HepG2 (cell line): ENCODE measurements around the gene AQP10. TPM values are rescaled to one million over a fixed set of nuclear protein-coding genes. Genes with fewer than 3 reads are reported as not detected.

Experiments used
- GABPA ChIP-seq, 2 experiments: IDR thresholded peaks; 2 replicates each; pipeline ENCODE4 v1.6.1; 2011 to 2016; ENCODE audit warnings: low read depth in 2 of 2, low read length in 1 of 2, missing biosample characterization in 1 of 2, missing genetic modification characterization in 1 of 2
- HIVEP1 ChIP-seq: sonication (generic); formaldehyde crosslinking; IDR thresholded peaks from 2 replicates; pipeline ENCODE4 v1.4.0; 2020; ENCODE audit warnings: mild to moderate bottlenecking, missing genetic modification reagents
- ISL2 ChIP-seq: sonication (generic); formaldehyde crosslinking; IDR thresholded peaks from 2 replicates; pipeline ENCODE4 v1.5.0; 2020; ENCODE audit warnings: missing genetic modification reagents
- MAF1 ChIP-seq: sonication (generic); formaldehyde crosslinking; IDR thresholded peaks from 2 replicates; pipeline ENCODE4 v1.5.0; 2020; ENCODE audit warnings: missing genetic modification reagents, borderline replicate concordance
- MAFK ChIP-seq, 2 experiments: IDR thresholded peaks in 1 of 2; conservative IDR thresholded peaks in 1 of 2; 2 replicates each; pipeline ENCODE4 v1.6.1; 2011; ENCODE audit warnings: improper control_type of control experiment in 2 of 2, low read length in 2 of 2
- PRPF4 ChIP-seq: fragments of 200-400 bp; formaldehyde crosslinking; IDR thresholded peaks from 2 replicates; pipeline ENCODE4 v1.6.1; 2016; ENCODE audit warnings: low read length, low read depth; ENCODE audit not compliant: poor library complexity, severe bottlenecking
- REXO4 ChIP-seq: sonication (generic); formaldehyde crosslinking; IDR thresholded peaks from 2 replicates; pipeline ENCODE4 v1.8.0; 2022; ENCODE audit warnings: missing genetic modification reagents, mild to moderate bottlenecking, borderline replicate concordance
- SNRNP70 ChIP-seq: fragments of 200-400 bp; formaldehyde crosslinking; IDR thresholded peaks from 2 replicates; pipeline ENCODE4 v1.6.1; 2017; ENCODE audit warnings: mild to moderate bottlenecking, low read depth, low read length, moderate library complexity
- SYNCRIP ChIP-seq: fragments of 200-400 bp; formaldehyde crosslinking; IDR thresholded peaks from 2 replicates; pipeline ENCODE4 v1.6.1; 2018; ENCODE audit warnings: mild to moderate bottlenecking, low read depth, low read length; ENCODE audit not compliant: insufficient read depth
- ZNF7 ChIP-seq: IDR thresholded peaks from 2 replicates; pipeline ENCODE4 v1.6.1; 2016; ENCODE audit warnings: missing biosample characterization, missing genetic modification reagents
- ZZZ3 ChIP-seq: sonication (generic); formaldehyde crosslinking; IDR thresholded peaks from 2 replicates; pipeline ENCODE4 v1.4.0; 2020; ENCODE audit warnings: missing genetic modification reagents, mild to moderate bottlenecking, borderline replicate concordance
- polyA plus RNA-seq, 8 experiments: library from polyadenylated mRNA; depleted of rRNA in 3 of 8; stranded (reverse) in 7 of 8; unstranded in 1 of 8; fragments of >200 nt; fragmentation: Illumina TruSeq in 4 of 8; extraction: Trizol in 4 of 8; gene quantifications; 2 replicates each; pipeline versions ENCODE4 v1.2.1 to v1.2.3, GENCODE V29; 2011 to 2016; ENCODE audit warnings: low read depth in 4 of 8, missing spikeins in 1 of 8, mixed read lengths in 1 of 8; ENCODE audit not compliant: insufficient read depth in 1 of 8
- total RNA-seq, 5 experiments: library from RNA; depleted of rRNA; stranded (reverse); fragments of >200 nt; fragmentation: Illumina TruSeq; extraction: Trizol; gene quantifications; 2 replicates each; pipeline ENCODE4 v1.2.3, GENCODE V29; 2016; ENCODE audit warnings: low read depth in 1 of 5
- TF ChIP-seq, protein P1 (sequence below): sonication (generic); formaldehyde crosslinking; IDR thresholded peaks from 2 replicates; pipeline ENCODE4 v1.4.0; 2020; ENCODE audit warnings: mild to moderate bottlenecking, missing genetic modification reagents
- TF ChIP-seq, protein P2 (sequence below): IDR thresholded peaks from 2 replicates; pipeline ENCODE4 v1.6.1; 2016
- TF ChIP-seq, protein P3 (sequence below): sonication (generic); formaldehyde crosslinking; IDR thresholded peaks from 2 replicates; pipeline ENCODE4 v1.8.0; 2022; ENCODE audit warnings: mild to moderate bottlenecking, missing genetic modification reagents, moderate library complexity
- TF ChIP-seq, protein P4 (sequence below): IDR thresholded peaks from 2 replicates; pipeline ENCODE4 v1.6.1; 2016; ENCODE audit warnings: mild to moderate bottlenecking, missing biosample characterization, missing genetic modification reagents
- TF ChIP-seq, protein P5 (sequence below): IDR thresholded peaks from 2 replicates; pipeline ENCODE4 v1.6.1; 2016; ENCODE audit warnings: low read depth
- TF ChIP-seq, protein P6 (sequence below): sonication (generic); formaldehyde crosslinking; IDR thresholded peaks from 2 replicates; pipeline ENCODE4 v1.5.0; 2020; ENCODE audit warnings: mild to moderate bottlenecking, missing genetic modification reagents
- TF ChIP-seq, protein P7 (sequence below): sonication (generic); formaldehyde crosslinking; IDR thresholded peaks from 2 replicates; pipeline ENCODE4 v1.4.0; 2020; ENCODE audit warnings: missing genetic modification reagents

The AQP10 gene
- total and polyA plus RNA-seq, 2 of the 13 experiments (the other 11 are each of a cell fraction or from before 2014, with no cell fraction given), result 0.30 TPM; not detected in 1

DNA sequence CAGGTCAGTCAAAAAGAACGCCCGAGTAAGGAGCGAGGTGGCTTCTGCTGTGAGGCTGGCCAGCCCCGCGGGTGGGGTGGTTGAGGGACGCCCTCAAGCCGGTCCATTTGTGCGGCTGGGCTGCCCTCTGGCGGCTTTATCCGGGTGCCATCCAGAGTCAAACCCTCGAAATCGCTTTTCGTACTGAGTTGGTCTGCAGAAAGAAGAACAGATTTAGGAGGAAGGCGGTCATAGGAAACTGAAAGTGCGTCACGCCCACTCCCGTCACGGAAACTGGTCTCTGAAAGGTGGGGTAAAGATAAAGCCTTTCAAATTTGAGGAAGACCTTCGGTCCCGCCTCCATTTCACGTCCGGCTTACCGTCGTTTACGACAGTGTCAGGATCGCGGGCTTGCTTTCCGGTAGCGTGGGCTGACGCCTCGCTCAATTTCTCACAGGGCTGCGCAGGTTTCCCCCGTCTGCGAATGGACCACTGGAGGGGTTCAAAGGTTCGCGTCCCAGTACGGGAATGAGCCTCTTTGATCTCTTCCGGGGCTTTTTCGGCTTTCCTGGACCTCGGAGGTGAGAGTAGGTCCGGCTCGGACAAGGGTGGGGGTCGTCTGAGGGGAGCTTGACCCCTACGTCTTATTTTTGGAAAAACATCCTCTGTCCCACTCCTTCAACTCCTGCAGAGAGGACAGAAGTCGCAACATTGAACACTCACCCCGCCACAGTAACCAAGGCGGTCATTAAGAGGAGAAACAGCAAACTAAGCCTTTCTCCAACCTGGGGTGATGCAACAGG, 48.5 kb upstream of the AQP10 start, which contains the start of gene HAX1 (continued):
- TF ChIP-seq PRPF4, result no peak
- TF ChIP-seq, protein P1, sequence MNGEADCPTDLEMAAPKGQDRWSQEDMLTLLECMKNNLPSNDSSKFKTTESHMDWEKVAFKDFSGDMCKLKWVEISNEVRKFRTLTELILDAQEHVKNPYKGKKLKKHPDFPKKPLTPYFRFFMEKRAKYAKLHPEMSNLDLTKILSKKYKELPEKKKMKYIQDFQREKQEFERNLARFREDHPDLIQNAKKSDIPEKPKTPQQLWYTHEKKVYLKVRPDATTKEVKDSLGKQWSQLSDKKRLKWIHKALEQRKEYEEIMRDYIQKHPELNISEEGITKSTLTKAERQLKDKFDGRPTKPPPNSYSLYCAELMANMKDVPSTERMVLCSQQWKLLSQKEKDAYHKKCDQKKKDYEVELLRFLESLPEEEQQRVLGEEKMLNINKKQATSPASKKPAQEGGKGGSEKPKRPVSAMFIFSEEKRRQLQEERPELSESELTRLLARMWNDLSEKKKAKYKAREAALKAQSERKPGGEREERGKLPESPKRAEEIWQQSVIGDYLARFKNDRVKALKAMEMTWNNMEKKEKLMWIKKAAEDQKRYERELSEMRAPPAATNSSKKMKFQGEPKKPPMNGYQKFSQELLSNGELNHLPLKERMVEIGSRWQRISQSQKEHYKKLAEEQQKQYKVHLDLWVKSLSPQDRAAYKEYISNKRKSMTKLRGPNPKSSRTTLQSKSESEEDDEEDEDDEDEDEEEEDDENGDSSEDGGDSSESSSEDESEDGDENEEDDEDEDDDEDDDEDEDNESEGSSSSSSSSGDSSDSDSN (CRISPR knock-in tag), result 0 out of 2 replicates have a peak, but pooled peaks have one; percentile 50
- TF ChIP-seq SYNCRIP, result no peak
- TF ChIP-seq, protein P2, sequence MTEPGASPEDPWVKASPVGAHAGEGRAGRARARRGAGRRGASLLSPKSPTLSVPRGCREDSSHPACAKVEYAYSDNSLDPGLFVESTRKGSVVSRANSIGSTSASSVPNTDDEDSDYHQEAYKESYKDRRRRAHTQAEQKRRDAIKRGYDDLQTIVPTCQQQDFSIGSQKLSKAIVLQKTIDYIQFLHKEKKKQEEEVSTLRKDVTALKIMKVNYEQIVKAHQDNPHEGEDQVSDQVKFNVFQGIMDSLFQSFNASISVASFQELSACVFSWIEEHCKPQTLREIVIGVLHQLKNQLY, result peak; percentile 52; the same call in 1 of the 2 replicates
- peak; percentile 91 for TF ChIP-seq HIVEP1 (CRISPR knock-in tag)
- TF ChIP-seq REXO4 (CRISPR knock-in tag), result no peak
- 0 out of 2 replicates have a peak, but pooled peaks have one; percentile 15 for TF ChIP-seq GABPA (IDR thresholded peaks at IDR 0.05; ENCODE audit: low read depth, low read length)
- peak; percentile 80 for TF ChIP-seq GABPA (CRISPR knock-in tag; IDR thresholded peaks at IDR 0.05; ENCODE audit: low read depth)
- TF ChIP-seq SNRNP70, result no peak
- TF ChIP-seq ISL2 (CRISPR knock-in tag), result peak; percentile 58
- TF ChIP-seq, protein P3, sequence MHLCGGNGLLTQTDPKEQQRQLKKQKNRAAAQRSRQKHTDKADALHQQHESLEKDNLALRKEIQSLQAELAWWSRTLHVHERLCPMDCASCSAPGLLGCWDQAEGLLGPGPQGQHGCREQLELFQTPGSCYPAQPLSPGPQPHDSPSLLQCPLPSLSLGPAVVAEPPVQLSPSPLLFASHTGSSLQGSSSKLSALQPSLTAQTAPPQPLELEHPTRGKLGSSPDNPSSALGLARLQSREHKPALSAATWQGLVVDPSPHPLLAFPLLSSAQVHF (CRISPR knock-in tag), result no peak
- TF ChIP-seq, protein P4, sequence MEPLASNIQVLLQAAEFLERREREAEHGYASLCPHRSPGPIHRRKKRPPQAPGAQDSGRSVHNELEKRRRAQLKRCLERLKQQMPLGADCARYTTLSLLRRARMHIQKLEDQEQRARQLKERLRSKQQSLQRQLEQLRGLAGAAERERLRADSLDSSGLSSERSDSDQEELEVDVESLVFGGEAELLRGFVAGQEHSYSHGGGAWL (CRISPR knock-in tag), result 0 out of 2 replicates have a peak, but pooled peaks have one; percentile 20
- TF ChIP-seq, protein P5, sequence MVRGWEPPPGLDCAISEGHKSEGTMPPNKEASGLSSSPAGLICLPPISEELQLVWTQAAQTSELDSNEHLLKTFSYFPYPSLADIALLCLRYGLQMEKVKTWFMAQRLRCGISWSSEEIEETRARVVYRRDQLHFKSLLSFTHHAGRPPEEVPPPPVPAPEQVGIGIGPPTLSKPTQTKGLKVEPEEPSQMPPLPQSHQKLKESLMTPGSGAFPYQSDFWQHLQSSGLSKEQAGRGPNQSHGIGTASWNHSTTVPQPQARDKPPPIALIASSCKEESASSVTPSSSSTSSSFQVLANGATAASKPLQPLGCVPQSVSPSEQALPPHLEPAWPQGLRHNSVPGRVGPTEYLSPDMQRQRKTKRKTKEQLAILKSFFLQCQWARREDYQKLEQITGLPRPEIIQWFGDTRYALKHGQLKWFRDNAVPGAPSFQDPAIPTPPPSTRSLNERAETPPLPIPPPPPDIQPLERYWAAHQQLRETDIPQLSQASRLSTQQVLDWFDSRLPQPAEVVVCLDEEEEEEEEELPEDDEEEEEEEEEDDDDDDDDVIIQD (CRISPR knock-in tag), result peak; percentile 32; the same call in 1 of the 2 replicates
- TF ChIP-seq, protein P6, sequence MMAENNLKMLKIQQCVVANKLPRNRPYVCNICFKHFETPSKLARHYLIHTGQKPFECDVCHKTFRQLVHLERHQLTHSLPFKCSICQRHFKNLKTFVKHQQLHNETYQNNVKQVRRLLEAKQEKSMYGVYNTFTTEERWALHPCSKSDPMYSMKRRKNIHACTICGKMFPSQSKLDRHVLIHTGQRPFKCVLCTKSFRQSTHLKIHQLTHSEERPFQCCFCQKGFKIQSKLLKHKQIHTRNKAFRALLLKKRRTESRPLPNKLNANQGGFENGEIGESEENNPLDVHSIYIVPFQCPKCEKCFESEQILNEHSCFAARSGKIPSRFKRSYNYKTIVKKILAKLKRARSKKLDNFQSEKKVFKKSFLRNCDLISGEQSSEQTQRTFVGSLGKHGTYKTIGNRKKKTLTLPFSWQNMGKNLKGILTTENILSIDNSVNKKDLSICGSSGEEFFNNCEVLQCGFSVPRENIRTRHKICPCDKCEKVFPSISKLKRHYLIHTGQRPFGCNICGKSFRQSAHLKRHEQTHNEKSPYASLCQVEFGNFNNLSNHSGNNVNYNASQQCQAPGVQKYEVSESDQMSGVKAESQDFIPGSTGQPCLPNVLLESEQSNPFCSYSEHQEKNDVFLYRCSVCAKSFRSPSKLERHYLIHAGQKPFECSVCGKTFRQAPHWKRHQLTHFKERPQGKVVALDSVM, result 0 out of 2 replicates have a peak, but pooled peaks have one; percentile 43
- TF ChIP-seq, protein P7, sequence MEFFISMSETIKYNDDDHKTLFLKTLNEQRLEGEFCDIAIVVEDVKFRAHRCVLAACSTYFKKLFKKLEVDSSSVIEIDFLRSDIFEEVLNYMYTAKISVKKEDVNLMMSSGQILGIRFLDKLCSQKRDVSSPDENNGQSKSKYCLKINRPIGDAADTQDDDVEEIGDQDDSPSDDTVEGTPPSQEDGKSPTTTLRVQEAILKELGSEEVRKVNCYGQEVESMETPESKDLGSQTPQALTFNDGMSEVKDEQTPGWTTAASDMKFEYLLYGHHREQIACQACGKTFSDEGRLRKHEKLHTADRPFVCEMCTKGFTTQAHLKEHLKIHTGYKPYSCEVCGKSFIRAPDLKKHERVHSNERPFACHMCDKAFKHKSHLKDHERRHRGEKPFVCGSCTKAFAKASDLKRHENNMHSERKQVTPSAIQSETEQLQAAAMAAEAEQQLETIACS (CRISPR knock-in tag), result no peak
- no peak for TF ChIP-seq ZNF7 (CRISPR knock-in tag)
- TF ChIP-seq MAF1 (CRISPR knock-in tag), result no peak
- no peak for TF ChIP-seq ZZZ3 (CRISPR knock-in tag)
- TF ChIP-seq MAFK (conservative IDR thresholded peaks at IDR 0.05 in 1 of 2, IDR thresholded peaks at IDR 0.05 in 1 of 2; ENCODE audit: low read length in 2 of 2), result no peak
